Left ventricle myocardium superior (tissue), 1 donor: ENCODE results near the gene DEPDC1B. TPM values are rescaled to one million over a fixed set of nuclear protein-coding genes. Genes with fewer than 3 reads are reported as not detected.

ENCODE experiments used
- total RNA-seq: library from RNA; stranded (reverse); fragmentation: NEBNext Ultra II Directional; extraction: Animal tissue kit (Norgen Biotek cat#: 25700); gene quantifications from one replicate; pipeline ENCODE4 v1.2.1, GENCODE V29; 2021
- donor health status: DM: no; HTN: yes; CAD: no; lungs with severe emphysema.

DEPDC1B gene
- total RNA-seq, 1 donor from 2014 or later: 0.15 TPM

Other genes starting within 250 kb of the DEPDC1B start
- 0.40 TPM for gene ELOVL7, start 144.1 kb upstream of the DEPDC1B start, total RNA-seq
- 5.2 TPM for gene ERCC8, start 244.9 kb upstream of the DEPDC1B start, total RNA-seq
- gene NDUFAF2, start 245.0 kb upstream of the DEPDC1B start, total RNA-seq: 36.1 TPM